Breast epithelium (tissue), 4 donors: ENCODE data around the gene GEMIN8. TPM values are rescaled to one million over a fixed set of nuclear protein-coding genes. Genes with fewer than 3 reads are reported as not detected.
A peak's percentile ranks its signal among the peaks of the same experiment; 100 is the strongest.

Source experiments
- DNase-seq, 2 donors: peaks; one replicate each; pipeline ENCODE4 v3.0.0-alpha.2; 2019; ENCODE audit warnings: low spot score in 2 of 2
- H3K27ac ChIP-seq, 2 donors: fragments of 200-600 bp; sonication (generic) in 1 of 2; one replicate each; pipeline ENCODE4 v1.5.1; 2016 to 2019; ENCODE audit warnings: mild to moderate bottlenecking in 1 of 2
- H3K27me3 ChIP-seq, 2 donors: fragments of 200-600 bp; sonication (generic) in 1 of 2; one replicate each; pipeline versions ENCODE4 v1.5.1 to v1.6.0; 2017 to 2019; ENCODE audit warnings: control low read depth in 1 of 2, mild to moderate bottlenecking in 1 of 2
- H3K36me3 ChIP-seq: fragments of 200-600 bp; one replicate; pipeline ENCODE4 v1.5.1; 2019
- H3K4me1 ChIP-seq, 2 donors: fragments of 200-600 bp; sonication (generic); one replicate each; pipeline ENCODE4 v1.5.1; 2016 to 2019; ENCODE audit warnings: control low read depth in 1 of 2
- H3K4me3 ChIP-seq, 3 donors: fragments of 200-600 bp; sonication (generic); 1 replicate in 2 of 3; 2 replicates in 1 of 3; pipeline ENCODE4 v1.5.1; 2016 to 2019; ENCODE audit warnings: mild to moderate bottlenecking in 3 of 3, moderate library complexity in 2 of 3
- H3K9me3 ChIP-seq, 2 donors: fragments of 200-600 bp; sonication (generic) in 1 of 2; one replicate each; pipeline ENCODE4 v1.5.1; 2016 to 2019; ENCODE audit warnings: control low read depth in 1 of 2
- CTCF ChIP-seq, 3 donors: fragments of 450-650 bp; IDR thresholded peaks; one replicate each; pipeline ENCODE4 v1.5.1; 2016 to 2017; ENCODE audit warnings: antibody characterized with exemption in 3 of 3, mild to moderate bottlenecking in 3 of 3, moderate library complexity in 3 of 3
- POLR2A ChIP-seq: fragments of 450-650 bp; IDR thresholded peaks from one replicate; pipeline ENCODE4 v1.6.1; 2016; ENCODE audit warnings: antibody characterized with exemption, mild to moderate bottlenecking, moderate library complexity
- POLR2AphosphoS5 ChIP-seq, 3 donors: sonication (generic); formaldehyde crosslinking; IDR thresholded peaks; one replicate each; pipeline ENCODE4 v1.6.1; 2017; ENCODE audit warnings: antibody characterized with exemption in 3 of 3
- intact Hi-C: fragments of 100-400 bp; cut with DNase I; formaldehyde crosslinking; loops from one replicate; pipeline ENCODE4 v1.15.1; 2023; ENCODE audit warnings: low total_unique reads
- total RNA-seq, 3 donors: library from RNA; depleted of rRNA; stranded (reverse); fragments of >200 nt; gene quantifications; one replicate each; pipeline ENCODE4 v1.1.0, GENCODE V29; 2016

Gene GEMIN8
- total RNA-seq, 3 donors from 2014 or later, result 23.8 to 38.6 (median 26.9) TPM

GRCh38 chrX:13996650-13997049 is 33.0 kb downstream of the GEMIN8 start:
- Histone ChIP-seq H3K27me3 (no peaks in the 10 kb centered on the region), H3K27ac (no peak overlapping the region), H3K4me1 (no peaks in the 10 kb centered on the region), H3K36me3 (no peaks in the 10 kb centered on the region), H3K9me3 (no peaks in the 10 kb centered on the region), H3K4me3 (no peak overlapping the region)
- intact Hi-C loops, result no loop called here
- DNase-seq, result no peak
- TF ChIP-seq POLR2AphosphoS5 (IDR thresholded peaks at IDR 0.05), result no peak
- no peak for TF ChIP-seq POLR2A
- TF ChIP-seq CTCF (IDR thresholded peaks at IDR 0.05), result no peak

- TF ChIP-seq POLR2AphosphoS5 (IDR thresholded peaks at IDR 0.05) (no peak), POLR2A (no peak), CTCF (IDR thresholded peaks at IDR 0.05) (no peak)
- H3K9me3 ChIP-seq, result no peaks in the 10 kb centered on the region
- H3K4me1 ChIP-seq, result no peaks in the 10 kb centered on the region
- intact Hi-C loops, result no loop called here
- no peak overlapping the region for H3K4me3 ChIP-seq
- peaks cover 0 to 6% of the 10 kb centered on the region in 2 donors for H3K27me3 ChIP-seq
- peak overlapping the region in 1 of 2 donors; percentile 23 for H3K27ac ChIP-seq
- H3K36me3 ChIP-seq, result no peaks in the 10 kb centered on the region
- no peak for DNase-seq
These were observed 35.1 kb downstream of the GEMIN8 start for GRCh38 chrX:13994536-13995080.

GRCh38 chrX:13994104-13994503 is 35.6 kb downstream of the GEMIN8 start:
- no peak for DNase-seq
- TF ChIP-seq POLR2AphosphoS5 (IDR thresholded peaks at IDR 0.05), result no peak
- no peak for TF ChIP-seq POLR2A
- no peak for TF ChIP-seq CTCF (IDR thresholded peaks at IDR 0.05)
- no peaks in the 10 kb centered on the region for H3K9me3 ChIP-seq
- H3K27me3 ChIP-seq, result peaks cover 0 to 8% of the 10 kb centered on the region in 2 donors
- peak overlapping the region; percentile 8 to 23 for H3K27ac ChIP-seq
- intact Hi-C loops, result no loop called here
- no peaks in the 10 kb centered on the region for H3K36me3 ChIP-seq
- no peaks in the 10 kb centered on the region for H3K4me1 ChIP-seq
- H3K4me3 ChIP-seq, result no peak overlapping the region

GRCh38 chrX:13990126-13990800 is 39.4 kb downstream of the GEMIN8 start:
- no peaks in the 10 kb centered on the region for H3K36me3 ChIP-seq
- no peak for TF ChIP-seq POLR2AphosphoS5 (IDR thresholded peaks at IDR 0.05)
- TF ChIP-seq CTCF (IDR thresholded peaks at IDR 0.05), result no peak
- no peak for TF ChIP-seq POLR2A
- no peak for DNase-seq
- H3K4me1 ChIP-seq, result no peaks in the 10 kb centered on the region
- H3K4me3 ChIP-seq, result no peak overlapping the region
- intact Hi-C loops, result no loop called here
- no peak overlapping the region for H3K27ac ChIP-seq
- peaks cover 0 to 14% of the 10 kb centered on the region in 2 donors for H3K27me3 ChIP-seq
- no peaks in the 10 kb centered on the region for H3K9me3 ChIP-seq

- Histone ChIP-seq H3K27me3 (peaks cover 0 to 14% of the 10 kb centered on the region in 2 donors), H3K4me1 (no peaks in the 10 kb centered on the region), H3K4me3 (no peak overlapping the region), H3K27ac (no peak overlapping the region), H3K36me3 (no peaks in the 10 kb centered on the region), H3K9me3 (peaks cover 0 to 13% of the 10 kb centered on the region in 2 donors)
- TF ChIP-seq POLR2A (no peak), POLR2AphosphoS5 (IDR thresholded peaks at IDR 0.05) (no peak), CTCF (IDR thresholded peaks at IDR 0.05) (no peak)
- no peak for DNase-seq
- intact Hi-C loops, result no loop called here
These were observed 43.8 kb downstream of the GEMIN8 start for GRCh38 chrX:13985697-13986435.
